ENCODE measurements around the gene LRRC28. TPM values are rescaled to one million over a fixed set of nuclear protein-coding genes. Genes with fewer than 3 reads are reported as not detected.

The LRRC28 gene
- total RNA-seq, 1 experiment from 2014 or later: 21.4 TPM

DNA sequence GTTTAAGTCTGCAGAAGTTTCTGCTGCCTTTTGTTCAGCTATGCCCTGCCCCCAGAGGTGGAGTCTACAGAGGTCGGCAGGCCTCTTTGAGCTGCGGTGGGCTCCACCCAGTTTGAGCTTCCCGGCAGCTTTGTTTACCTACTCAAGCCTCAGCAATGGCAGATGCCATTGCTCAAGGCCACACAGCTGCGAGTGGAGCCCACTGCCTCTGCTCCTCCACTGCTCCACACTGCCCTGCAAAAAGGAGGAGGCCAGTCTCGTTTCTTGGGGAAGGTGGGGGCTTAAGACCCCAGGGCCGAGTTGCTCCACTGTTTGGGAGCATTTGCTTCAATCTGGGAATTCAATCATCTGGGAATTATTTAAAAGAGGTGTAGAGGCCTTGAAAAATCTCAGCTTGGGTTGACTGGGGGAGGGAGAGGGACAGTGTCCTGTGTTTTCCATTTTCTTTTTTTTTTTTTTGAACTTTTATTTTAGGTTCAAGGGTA, 169.9 kb downstream of the LRRC28 start:
- Histone ChIP-seq H4K20me1 (ENCODE audit: insufficient read depth) (no peaks in the 10 kb centered on the region), H3K4me3 (replicated peaks in 1 of 2; ENCODE audit: low read depth in 1 of 2, low read length in 2 of 2) (no peak overlapping the region), H3K27ac (ENCODE audit: low read depth, low read length) (no peak overlapping the region), H3K4me1 (ENCODE audit: control insufficient read depth in 1 of 2, insufficient read depth in 2 of 2, low read length in 2 of 2) (peaks cover 3 to 14% of the 10 kb centered on the region in 2 experiments; a peak in 2 of 4 replicates), H3K27me3 (ENCODE audit: insufficient read depth, low read length) (no peaks in the 10 kb centered on the region), H2AFZ (ENCODE audit: low read depth, low read length, poor library complexity, severe bottlenecking) (no peak overlapping the region), H3K36me3 (ENCODE audit: control insufficient read depth in 1 of 2, insufficient read depth in 2 of 2, low read length in 2 of 2) (no peaks in the 10 kb centered on the region), H3K9me2 (ENCODE audit: insufficient read depth) (no peaks in the 10 kb centered on the region), H3K4me2 (ENCODE audit: low read length) (peak overlapping the region; percentile 2; the same call in 1 of the 2 replicates), H3K9me3 (ENCODE audit: control insufficient read depth in 1 of 2, insufficient read depth in 1 of 2, low read depth in 1 of 2, low read length in 2 of 2) (no peaks in the 10 kb centered on the region), H3K9ac (ENCODE audit: low read length) (no peak overlapping the region), H3K79me2 (ENCODE audit: insufficient read depth, low read length) (no peaks in the 10 kb centered on the region)
- CTCF ChIA-PET: no interaction called here
- TF ChIP-seq, protein P1, sequence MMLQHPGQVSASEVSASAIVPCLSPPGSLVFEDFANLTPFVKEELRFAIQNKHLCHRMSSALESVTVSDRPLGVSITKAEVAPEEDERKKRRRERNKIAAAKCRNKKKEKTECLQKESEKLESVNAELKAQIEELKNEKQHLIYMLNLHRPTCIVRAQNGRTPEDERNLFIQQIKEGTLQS (IDR thresholded peaks at IDR 0.05): no peak
- TF ChIP-seq, protein P2, sequence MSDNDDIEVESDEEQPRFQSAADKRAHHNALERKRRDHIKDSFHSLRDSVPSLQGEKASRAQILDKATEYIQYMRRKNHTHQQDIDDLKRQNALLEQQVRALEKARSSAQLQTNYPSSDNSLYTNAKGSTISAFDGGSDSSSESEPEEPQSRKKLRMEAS (IDR thresholded peaks at IDR 0.05): no peak
- TF ChIP-seq ZFX (IDR thresholded peaks at IDR 0.05) (no peak), TCF7L2 (IDR thresholded peaks at IDR 0.05; ENCODE audit: borderline replicate concordance, extremely low read depth, insufficient read depth, insufficient read length) (no peak), ZNF274 (IDR thresholded peaks at IDR 0.05; ENCODE audit: low read depth, low read length) (no peak), EGR1 (IDR thresholded peaks at IDR 0.05; ENCODE audit: low read depth) (no peak), RAD21 (IDR thresholded peaks at IDR 0.05; ENCODE audit: low read depth) (no peak), EZH2phosphoT487 (IDR thresholded peaks at IDR 0.05; ENCODE audit: borderline replicate concordance) (no peak), YY1 (IDR thresholded peaks at IDR 0.05; ENCODE audit: extremely low read depth, insufficient replicate concordance, low read depth, low read length) (no peak), CBX3 (IDR thresholded peaks at IDR 0.05; ENCODE audit: low read depth) (no peak), ELF1 (IDR thresholded peaks at IDR 0.05; ENCODE audit: borderline replicate concordance, low read depth) (no peak), REST (IDR thresholded peaks at IDR 0.05; ENCODE audit: low read depth) (no peak), EZH2 (IDR thresholded peaks at IDR 0.05) (no peak), SIN3A (IDR thresholded peaks at IDR 0.05; ENCODE audit: low read depth) (no peak), FOSL1 (IDR thresholded peaks at IDR 0.05; ENCODE audit: low read depth) (no peak), CTCF (IDR thresholded peaks at IDR 0.05 in 2 of 3, conservative IDR thresholded peaks at IDR 0.05 in 1 of 3; ENCODE audit: borderline replicate concordance in 1 of 3, insufficient read depth in 1 of 3, low read depth in 2 of 3, low read length in 2 of 3) (no peak), SP1 (IDR thresholded peaks at IDR 0.05; ENCODE audit: low read depth) (no peak), POLR2AphosphoS5 (IDR thresholded peaks at IDR 0.05; ENCODE audit: low read depth, low read length) (no peak), SRF (IDR thresholded peaks at IDR 0.05; ENCODE audit: low read depth) (no peak), POLR2A (IDR thresholded peaks at IDR 0.05; ENCODE audit: borderline replicate concordance, extremely low read depth, insufficient read depth, insufficient read length) (no peak)
- BruUV-seq (replicated peaks): no TSS peak
- ATAC-seq (no peak; the same call in 1 of the 2 replicates), DNase-seq (ENCODE audit: low read depth, low spot score) (no peak)
- RAD21 ChIA-PET (ENCODE audit: low non-redundant PET in 1 of 2, low total read pairs in 2 of 2, uncharacterized antibody in 2 of 2, unreplicated experiment in 2 of 2): no interaction called here
- POLR2A ChIA-PET: no interaction called here
- intact Hi-C loops (cut with micrococcal nuclease): no loop called here

All from HCT116 (cell line).